GM19240 (cell line): ENCODE measurements around the gene WDR54.

Experiments
- DNase-seq: peaks from one replicate; pipeline ENCODE4 v3.0.0; 2011; ENCODE audit warnings: low spot score; ENCODE audit not compliant: insufficient read length

The WDR54 gene, protein sequence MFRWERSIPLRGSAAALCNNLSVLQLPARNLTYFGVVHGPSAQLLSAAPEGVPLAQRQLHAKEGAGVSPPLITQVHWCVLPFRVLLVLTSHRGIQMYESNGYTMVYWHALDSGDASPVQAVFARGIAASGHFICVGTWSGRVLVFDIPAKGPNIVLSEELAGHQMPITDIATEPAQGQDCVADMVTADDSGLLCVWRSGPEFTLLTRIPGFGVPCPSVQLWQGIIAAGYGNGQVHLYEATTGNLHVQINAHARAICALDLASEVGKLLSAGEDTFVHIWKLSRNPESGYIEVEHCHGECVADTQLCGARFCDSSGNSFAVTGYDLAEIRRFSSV

GRCh38 chr2:74421221-74421870 lies at the start of gene WDR54, which contains the start of gene C2orf81:
WDR54 (plus strand) TSS chr2:74421730; CDS start chr2:74422154, 424 bp downstream.
C2orf81 (minus strand) TSS chr2:74421619; CDS start chr2:74421560, 59 bp downstream.
- peak; percentile 96 for DNase-seq

GRCh38 chr2:74372674-74373073 lies 48.9 kb upstream of the WDR54 start:
- DNase-seq, result no peak

- no peak for DNase-seq
Measured at GRCh38 chr2:74373221-74373676, 48.3 kb upstream of the WDR54 start.

DNA sequence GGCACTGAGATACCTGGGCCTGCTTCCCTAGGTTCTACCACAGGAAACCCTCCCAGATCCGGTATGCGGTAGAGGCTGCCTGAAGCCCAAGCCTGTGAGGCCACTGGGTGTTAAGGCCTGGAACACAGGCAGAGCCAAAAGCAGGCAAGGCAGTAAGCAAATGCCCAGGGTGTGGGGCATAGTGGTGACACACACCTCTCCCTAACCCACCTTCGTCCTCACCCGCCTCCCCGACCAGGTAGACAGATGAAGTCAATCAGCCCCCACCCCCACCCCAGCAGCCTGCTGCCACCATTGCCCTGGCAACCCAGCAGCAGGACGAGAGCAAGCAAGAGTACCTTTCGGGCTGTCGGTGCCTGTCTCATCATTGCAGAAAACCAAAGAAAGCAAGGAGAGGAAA lies 47.5 kb upstream of the WDR54 start:
- DNase-seq, result no peak

DNA sequence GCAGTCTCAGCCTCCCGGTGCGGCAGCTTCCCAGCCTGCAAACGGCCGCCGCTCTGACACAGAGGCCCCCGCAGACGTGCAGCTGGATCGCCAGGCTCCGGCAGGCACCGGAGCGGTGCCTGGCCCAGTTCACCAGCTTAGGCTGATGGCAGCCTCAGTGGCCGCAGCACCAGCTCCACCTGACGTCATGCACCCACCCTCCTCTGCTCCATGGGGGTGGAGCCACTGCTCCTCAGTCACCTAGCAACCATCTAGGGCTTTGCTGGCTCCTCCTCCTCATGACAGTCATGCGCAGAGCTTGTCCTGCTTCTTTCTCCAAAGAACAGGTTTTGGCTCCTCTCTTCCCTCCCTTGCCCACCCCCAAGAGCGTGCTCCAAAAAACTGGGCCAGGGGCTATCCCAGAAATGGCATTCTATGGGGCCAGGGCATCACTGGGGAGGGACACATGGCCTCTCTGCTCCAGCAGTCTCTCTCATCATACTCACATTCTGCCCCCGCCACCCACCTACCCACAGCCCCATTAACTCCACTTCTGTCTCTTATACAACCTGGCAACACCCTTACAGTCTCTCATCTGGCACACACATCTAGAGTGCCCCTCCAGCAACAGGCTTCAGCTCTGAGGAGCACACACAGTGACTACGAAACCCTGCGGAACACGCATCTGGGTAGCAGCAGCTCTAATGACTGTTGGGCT lies 46.9 kb upstream of the WDR54 start:
- no peak for DNase-seq

GRCh38 chr2:74375838-74376237 lies 45.7 kb upstream of the WDR54 start:
- no peak for DNase-seq

DNA sequence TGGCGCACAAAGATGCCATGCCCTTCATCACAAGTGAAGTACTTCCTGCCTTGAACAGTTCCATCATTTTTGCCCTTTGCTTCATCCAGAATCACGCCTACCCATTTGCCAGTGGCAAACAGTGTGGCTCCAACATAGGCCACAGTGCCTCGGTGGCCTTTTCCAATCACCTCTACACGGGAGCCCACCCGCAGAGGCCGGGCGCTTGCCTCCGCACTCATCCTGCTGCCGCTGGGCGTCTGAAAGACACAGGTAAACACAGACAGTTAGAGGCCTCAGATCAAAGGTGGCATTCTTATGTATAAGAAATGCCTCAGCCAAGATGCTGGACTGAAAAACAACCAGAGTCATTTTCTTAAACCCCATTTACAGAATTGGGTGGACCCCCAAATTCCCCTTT lies 43.5 kb upstream of the WDR54 start:
- DNase-seq, result no peak

GRCh38 chr2:74379851-74380789 lies 41.4 kb upstream of the WDR54 start, which contains the start of gene DCTN1:
DCTN1 (minus strand) TSS chr2:74380311; CDS start chr2:74380037, 274 bp downstream.
- DNase-seq, result peak; percentile 53

DNA sequence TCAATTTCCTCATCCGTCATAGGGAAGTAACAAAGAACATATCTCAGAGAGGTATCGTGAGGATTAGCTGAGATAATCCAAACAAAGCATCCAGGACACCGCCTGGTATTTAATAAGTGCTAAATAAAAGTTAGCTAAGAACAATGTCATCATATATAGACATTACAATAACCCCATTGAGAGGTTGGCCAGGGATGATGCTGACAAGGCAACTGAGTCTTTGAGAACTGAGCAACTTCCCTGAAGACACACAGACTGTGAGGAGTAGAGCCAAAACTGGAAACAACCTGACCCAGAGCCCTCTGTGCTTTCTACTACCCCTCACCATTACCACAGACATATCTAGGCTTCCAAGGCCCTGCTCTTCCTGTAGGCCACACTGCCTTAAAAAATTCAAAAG lies 39.8 kb upstream of the WDR54 start:
- DNase-seq, result no peak

GRCh38 chr2:74383254-74383653 lies 38.3 kb upstream of the WDR54 start:
- DNase-seq, result no peak

- no peak for DNase-seq
Measured at GRCh38 chr2:74384051-74384450, 37.5 kb upstream of the WDR54 start.

DNA sequence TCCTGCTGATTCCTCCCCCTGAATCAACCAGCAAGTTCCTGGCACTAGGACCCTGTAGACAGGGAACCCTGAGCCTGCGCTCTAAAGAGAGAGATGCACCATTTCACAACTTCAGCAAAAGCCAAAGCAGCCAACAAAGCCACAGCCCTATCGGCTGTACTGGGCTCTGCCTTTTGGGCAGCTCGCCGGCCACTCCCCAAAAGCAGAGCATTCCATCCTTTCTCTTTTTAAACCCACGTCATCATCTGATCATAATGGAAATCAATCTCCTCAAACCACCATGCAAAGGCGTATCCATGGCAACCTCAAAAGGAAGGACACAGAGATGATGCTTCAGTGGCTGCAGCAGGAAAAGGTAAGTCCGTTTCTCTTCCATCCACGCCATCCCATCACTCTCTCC lies 36.1 kb upstream of the WDR54 start:
- DNase-seq, result no peak

DNA sequence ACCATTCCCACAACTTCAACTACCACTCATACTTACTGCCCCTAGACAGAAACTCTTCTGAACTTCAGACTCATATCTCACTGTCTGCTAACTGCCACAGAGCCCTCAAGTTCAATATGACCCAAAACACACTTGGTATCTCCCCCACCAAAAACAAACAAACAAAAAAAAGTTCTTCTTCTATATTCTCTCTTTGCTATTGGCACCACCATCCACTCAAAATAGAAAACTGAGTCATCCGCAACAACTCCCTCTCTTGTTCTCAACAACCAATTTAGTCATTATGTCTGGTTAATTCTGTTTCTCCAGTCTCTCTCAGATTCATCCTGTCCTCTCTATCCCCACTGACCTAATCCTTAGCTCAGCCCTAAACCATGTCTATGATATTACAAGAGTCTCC lies 34.2 kb upstream of the WDR54 start:
- DNase-seq, result no peak

GRCh38 chr2:74390606-74391005 lies 30.9 kb upstream of the WDR54 start:
- DNase-seq, result no peak

GRCh38 chr2:74391209-74391579 lies 30.3 kb upstream of the WDR54 start:
- DNase-seq, result no peak

- peak; percentile 69 for DNase-seq
Measured at GRCh38 chr2:74391580-74392448, 29.7 kb upstream of the WDR54 start.

DNA sequence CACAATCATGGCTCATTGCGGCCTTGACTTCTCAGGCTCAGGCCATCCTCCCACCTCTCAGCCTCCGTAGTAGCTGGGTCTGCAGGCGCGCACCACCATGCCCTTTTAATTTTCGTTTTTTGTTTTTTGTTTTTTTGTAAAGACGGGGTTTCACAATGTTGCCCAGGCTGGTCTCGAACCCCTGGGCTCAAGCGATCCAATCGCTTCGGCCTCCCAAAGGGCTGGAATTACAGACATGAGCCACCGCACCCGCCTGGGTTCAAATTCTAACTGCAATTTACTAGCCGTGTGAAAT lies 29.1 kb upstream of the WDR54 start:
- no peak for DNase-seq

DNA sequence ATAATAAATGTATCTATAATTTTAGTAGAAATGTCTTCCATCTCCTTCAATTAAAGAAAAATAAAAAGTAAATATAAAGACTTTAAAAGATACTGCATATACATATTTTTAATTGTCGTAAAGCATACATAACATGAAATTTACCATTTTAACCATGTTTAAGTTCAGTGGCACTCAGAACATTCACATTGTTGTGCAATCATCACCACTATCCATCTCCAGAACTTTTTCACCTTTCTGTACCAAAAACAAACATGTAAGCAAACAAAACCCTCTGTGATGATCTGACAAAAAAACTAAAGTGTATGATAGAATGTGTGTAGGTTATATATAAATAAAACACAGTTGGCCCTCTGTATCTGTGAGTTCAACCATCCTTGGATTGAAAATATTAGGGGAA lies 28.0 kb upstream of the WDR54 start:
- no peak for DNase-seq

GRCh38 chr2:74396149-74396548 lies 25.4 kb upstream of the WDR54 start:
- no peak for DNase-seq

DNA sequence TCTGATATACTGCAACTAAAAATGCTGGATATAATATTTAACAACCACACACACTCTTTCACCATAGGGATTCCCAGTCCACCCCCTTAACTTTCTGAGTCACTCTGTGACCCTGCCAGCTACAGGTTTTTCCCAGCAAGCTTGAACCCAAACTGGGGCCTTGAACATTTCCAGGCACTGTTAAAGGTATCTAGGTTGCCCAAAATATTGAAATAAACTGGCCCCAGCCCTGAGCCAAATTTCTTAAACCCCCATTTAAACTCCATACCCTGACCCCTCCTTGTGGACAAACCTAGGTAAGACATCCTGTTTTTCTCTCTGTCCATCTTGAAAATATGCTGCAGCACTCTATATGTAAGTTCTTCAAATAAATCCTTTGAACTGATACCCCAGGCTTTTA lies 21.7 kb upstream of the WDR54 start:
- no peak for DNase-seq
